ENCODE data around the gene UGT1A4.

- TF ChIP-seq CTCF (conservative IDR thresholded peaks at IDR 0.05; ENCODE audit: low read length) (no peak), EZH2phosphoT487 (IDR thresholded peaks at IDR 0.05; ENCODE audit: borderline replicate concordance) (no peak)
Observed at GRCh38 chr2:233673896-233674295, 44.6 kb upstream of the UGT1A4 start.

Measured in Loucy (cell line).